LNCaP clone FGC (cell line): ENCODE data around the gene SH3TC2.

Experiments used
- DNase-seq: peaks from one replicate; pipeline ENCODE4 v3.0.0-alpha.2; 2011; ENCODE audit warnings: low read depth
- H3K4me3 ChIP-seq: 2 replicates; pipeline ENCODE4 v1.5.1; 2011; ENCODE audit warnings: mild to moderate bottlenecking, low read depth, low read length, control low read depth
- CTCF ChIP-seq: IDR thresholded peaks from 2 replicates; pipeline ENCODE4 v1.5.1; 2012; ENCODE audit warnings: mild to moderate bottlenecking; ENCODE audit not compliant: control insufficient read depth, insufficient read depth; ENCODE audit errors: extremely low read depth

The SH3TC2 gene

GRCh38 chr5:149062371-149063016 lies 368 bp downstream of the SH3TC2 start:
- TF ChIP-seq CTCF = no peak
- no peak for DNase-seq
- H3K4me3 ChIP-seq = no peak overlapping the region

- no peak for DNase-seq
- no peak for TF ChIP-seq CTCF
- no peak overlapping the region for H3K4me3 ChIP-seq
Measured at GRCh38 chr5:149061341-149061740, 1.5 kb downstream of the SH3TC2 start.

GRCh38 chr5:149060325-149060724 lies 2.5 kb downstream of the SH3TC2 start:
- DNase-seq = no peak
- H3K4me3 ChIP-seq = no peak overlapping the region
- TF ChIP-seq CTCF = no peak

GRCh38 chr5:149056616-149057165 lies 6.2 kb downstream of the SH3TC2 start:
- no peak for TF ChIP-seq CTCF
- H3K4me3 ChIP-seq = no peak overlapping the region
- no peak for DNase-seq

- TF ChIP-seq CTCF = no peak
- no peak overlapping the region for H3K4me3 ChIP-seq
- DNase-seq = no peak
Measured at GRCh38 chr5:149054416-149054815, 8.4 kb downstream of the SH3TC2 start.

GRCh38 chr5:149053072-149053695 lies 9.7 kb downstream of the SH3TC2 start:
- TF ChIP-seq CTCF = no peak
- no peak overlapping the region for H3K4me3 ChIP-seq
- no peak for DNase-seq
